ENCODE measurements around the gene CCDC17.

The CCDC17 gene

DNA sequence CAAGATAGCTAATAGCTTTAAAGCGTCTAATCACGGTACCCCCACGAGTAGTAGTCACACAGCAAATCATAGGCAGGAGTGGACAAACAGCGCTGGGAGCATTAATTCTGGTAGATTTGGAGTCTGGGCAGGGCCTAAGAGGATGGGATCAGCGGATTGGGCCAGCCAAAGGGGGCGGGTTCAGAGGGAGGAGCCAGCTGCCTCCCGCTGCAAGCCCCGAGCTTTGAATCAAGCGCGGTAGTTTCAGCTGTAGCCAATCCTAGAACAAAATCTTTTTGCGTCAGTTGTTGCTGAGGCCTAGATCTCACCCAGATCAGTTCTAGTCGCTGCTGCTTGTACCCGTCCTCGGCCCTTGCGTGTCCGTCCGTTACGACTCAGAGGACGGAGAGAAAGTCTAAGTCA, 40.6 kb downstream of the CCDC17 start:
- DNase-seq (ENCODE audit: low spot score): peak; percentile 98

DNA sequence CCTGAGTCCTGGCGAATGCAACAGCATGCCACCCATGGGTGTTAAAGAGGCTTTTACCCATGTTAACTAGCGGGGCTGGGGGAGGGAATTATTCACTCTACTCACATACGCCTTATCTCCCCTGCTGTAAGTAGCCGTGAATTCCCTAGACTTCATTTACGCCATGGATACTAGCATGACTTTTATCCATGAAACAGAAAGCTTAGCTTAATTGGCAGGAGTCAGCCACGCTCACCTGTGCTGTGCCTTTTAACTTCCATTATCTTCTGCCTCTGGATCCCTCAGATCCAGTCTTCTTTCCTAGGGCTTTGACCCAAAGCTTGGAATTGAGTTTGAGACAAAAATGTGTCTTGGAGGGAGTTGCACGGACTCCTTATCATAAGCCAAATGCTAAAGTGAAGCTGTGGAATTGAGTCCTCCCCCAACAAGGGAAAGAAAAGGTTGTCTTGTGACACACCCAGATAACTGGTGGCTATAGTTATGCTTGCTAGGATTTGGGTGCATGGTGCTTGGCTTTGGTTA, 49.7 kb downstream of the CCDC17 start:
- DNase-seq (ENCODE audit: low spot score): no peak

GRCh38 chr1:45573231-45573804, 50.5 kb downstream of the CCDC17 start:
- no peak for DNase-seq (ENCODE audit: low spot score)

- no peak for DNase-seq (ENCODE audit: low spot score)
Observed at GRCh38 chr1:45570631-45571030, 53.2 kb downstream of the CCDC17 start.
